ENCODE measurements around the gene CCDC201. TPM values are rescaled to one million over a fixed set of nuclear protein-coding genes. Genes with fewer than 3 reads are reported as not detected.

CCDC201 gene
- polyA plus RNA-seq (2012; rRNA removed), result not detected in 2 replicates
- polyA plus RNA-seq (2012; cell fraction: cytosol; rRNA removed), result not detected in 2 replicates
- polyA plus RNA-seq (2012; cell fraction: nucleus; rRNA removed), result not detected in 2 replicates

GRCh38 chr7:45873035-45873354, at the start of gene CCDC201:
Gene CCDC201 (minus strand): TSS chr7:45873082. CDS start chr7:45873007, 75 bp downstream.
- CTCF ChIA-PET, result interaction anchor here (0.7 to 1.7 kb wide), 2 partner anchors 8 to 9 kb away, joined by 3 read pairs; no protein-coding TSS in a partner anchor
- Histone ChIP-seq H3K4me2 (no peak within 1 kb of the TSS), H3K9ac (no peak within 1 kb of the TSS), H3K4me3 (ENCODE audit: low read depth in 2 of 2, low read length in 1 of 2) (no peak within 1 kb of the TSS), H3K36me3 (replicated peaks in 1 of 2; ENCODE audit: control insufficient read depth in 1 of 2, insufficient read depth in 2 of 2, low read length in 1 of 2) (no peaks in the 10 kb centered on the region), H3F3A (replicated peaks; ENCODE audit: insufficient read depth) (peaks cover 12% of the 10 kb centered on the region), H3K27me3 (ENCODE audit: insufficient read depth) (no peaks in the 10 kb centered on the region), H4K20me1 (ENCODE audit: insufficient read depth) (no peaks in the 10 kb centered on the region), H3K9me2 (no peaks in the 10 kb centered on the region), H3K27ac (ENCODE audit: low read depth in 2 of 2, low read length in 1 of 2) (no peak within 1 kb of the TSS), H3K9me3 (no peaks in the 10 kb centered on the region), H2AFZ (ENCODE audit: low read depth) (no peak within 1 kb of the TSS), H3K4me1 (ENCODE audit: control insufficient read depth in 1 of 2, insufficient read depth in 2 of 2, low read depth in 1 of 2, low read length in 1 of 2) (peaks cover 0 to 5% of the 10 kb centered on the region in 2 experiments; a peak in 3 of 4 replicates), H3K79me2 (ENCODE audit: insufficient read depth) (no peaks in the 10 kb centered on the region)
- POLR2A ChIA-PET, result no interaction called here
- no peak for TF ChIP-seq USF2 (IDR thresholded peaks at IDR 0.05; ENCODE audit: borderline replicate concordance, low read depth, low read length)
- no peak for TF ChIP-seq YY1 (IDR thresholded peaks at IDR 0.05; ENCODE audit: low read depth)
- no peak for TF ChIP-seq IRF3 (IDR thresholded peaks at IDR 0.05; ENCODE audit: low read depth, low read length)
- no peak for TF ChIP-seq RFX5 (IDR thresholded peaks at IDR 0.05; ENCODE audit: low read length)
- TF ChIP-seq FOXM1 (IDR thresholded peaks at IDR 0.05; ENCODE audit: low read depth), result no peak
- no peak for TF ChIP-seq SIN3A (IDR thresholded peaks at IDR 0.05; ENCODE audit: borderline replicate concordance, low read depth, low read length)
- no peak for TF ChIP-seq GABPA (IDR thresholded peaks at IDR 0.05; ENCODE audit: low read depth)
- no peak for TF ChIP-seq TAF1 (IDR thresholded peaks at IDR 0.05; ENCODE audit: borderline replicate concordance, low read depth, low read length)
- TF ChIP-seq TEAD4 (IDR thresholded peaks at IDR 0.05; ENCODE audit: borderline replicate concordance, insufficient read depth), result no peak
- TF ChIP-seq ELF1 (IDR thresholded peaks at IDR 0.05), result no peak
- WGBS (ENCODE audit: low lambda C conversion rate), result 89% methylated on average over 7 of the region's 7 CpGs
- DNase-seq, result no peak

DNA sequence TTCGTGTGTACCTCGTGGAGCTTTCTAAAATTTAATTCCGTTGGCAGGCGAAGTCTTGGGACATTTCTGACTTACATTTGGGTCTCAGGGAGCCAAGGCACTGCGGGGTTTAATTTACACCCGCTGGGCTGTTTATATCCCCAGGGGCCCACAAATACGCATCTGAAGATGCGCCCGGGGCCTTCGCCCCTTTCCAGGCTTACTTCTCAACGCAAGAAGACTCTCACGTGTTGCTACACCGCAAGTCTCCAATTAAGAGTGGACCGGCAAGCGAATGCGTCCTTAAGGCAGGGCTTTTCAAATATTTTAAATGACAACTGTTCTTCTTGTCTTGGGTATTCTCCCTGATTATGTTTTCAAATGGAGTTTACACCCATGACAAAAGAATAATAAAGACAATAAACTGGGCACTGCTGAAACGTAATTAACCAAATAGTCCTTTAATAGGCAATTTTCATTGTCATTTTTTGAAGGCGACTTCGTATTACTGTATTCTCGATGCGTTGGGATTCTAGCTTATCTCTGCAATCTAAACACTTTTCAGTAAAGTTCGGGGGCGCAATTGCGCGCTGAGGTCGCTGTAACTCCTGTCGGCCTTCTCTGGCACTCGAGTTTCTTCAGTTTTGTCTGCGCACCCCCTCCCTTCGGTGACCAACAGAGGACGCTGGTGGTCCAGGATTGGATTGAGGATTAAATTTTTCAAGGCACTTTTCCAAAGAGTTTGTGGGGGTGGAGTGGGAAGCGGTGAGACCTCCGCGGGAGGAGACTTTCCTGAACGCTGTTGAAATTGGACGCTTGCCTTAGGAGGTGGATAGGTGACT, 49.0 kb upstream of the CCDC201 start:
- Histone ChIP-seq H3K27me3 (ENCODE audit: insufficient read depth) (no peaks in the 10 kb centered on the region), H3K79me2 (ENCODE audit: insufficient read depth) (peaks cover 28% of the 10 kb centered on the region), H3K9me2 (no peaks in the 10 kb centered on the region), H3K4me2 (peak overlapping the region; percentile 84), H3K9ac (no peak overlapping the region), H3K9me3 (no peaks in the 10 kb centered on the region), H2AFZ (ENCODE audit: low read depth) (peak overlapping the region; percentile 52; the same call in 1 of the 2 replicates), H4K20me1 (ENCODE audit: insufficient read depth) (peaks cover 29% of the 10 kb centered on the region), H3K4me3 (ENCODE audit: low read depth in 2 of 2, low read length in 1 of 2) (peak overlapping the region; percentile 58 to 72), H3K27ac (ENCODE audit: low read depth in 2 of 2, low read length in 1 of 2) (0 out of 4 replicates have a peak overlapping the region, but pooled peaks of 1 of the 2 experiments have one; percentile 3), H3K36me3 (replicated peaks in 1 of 2; ENCODE audit: control insufficient read depth in 1 of 2, insufficient read depth in 2 of 2, low read length in 1 of 2) (peaks cover 0 to 10% of the 10 kb centered on the region in 2 experiments), H3K4me1 (ENCODE audit: control insufficient read depth in 1 of 2, insufficient read depth in 2 of 2, low read depth in 1 of 2, low read length in 1 of 2) (peaks cover 26 to 38% of the 10 kb centered on the region in 2 experiments), H3F3A (replicated peaks; ENCODE audit: insufficient read depth) (peaks cover 34% of the 10 kb centered on the region)
- peak; percentile 73 for DNase-seq
- ChIA-PET POLR2A (no interaction called here), CTCF (interaction anchor here (0.5 to 10.7 kb wide), 121 partner anchors 10 to 1898 kb away, joined by 3 to 291 read pairs (median 4); partner anchors contain the start of gene IGFBP1)
- WGBS (ENCODE audit: low lambda C conversion rate), result 5% methylated on average over 36 of the region's 36 CpGs
- TF ChIP-seq RCOR1 (IDR thresholded peaks at IDR 0.05; ENCODE audit: low read length) (0 out of 2 replicates have a peak, but pooled peaks have one; percentile 19), YY1 (IDR thresholded peaks at IDR 0.05; ENCODE audit: low read depth) (no peak), IRF3 (IDR thresholded peaks at IDR 0.05; ENCODE audit: low read depth, low read length) (no peak), FOSL2 (IDR thresholded peaks at IDR 0.05; ENCODE audit: borderline replicate concordance, low read depth) (no peak), NFIC (IDR thresholded peaks at IDR 0.05; ENCODE audit: borderline replicate concordance) (peak; percentile 59), EP300 (IDR thresholded peaks at IDR 0.05; ENCODE audit: borderline replicate concordance in 1 of 2, low read depth in 1 of 2, low read length in 1 of 2) (peak in 1 of 2 experiments; percentile 30; a peak in 1 of 4 replicates), FOXJ3 (CRISPR knock-in tag; IDR thresholded peaks at IDR 0.05) (no peak), ELF1 (IDR thresholded peaks at IDR 0.05) (no peak), POLR2AphosphoS5 (IDR thresholded peaks at IDR 0.05; ENCODE audit: low read depth, low read length) (no peak), TCF12 (IDR thresholded peaks at IDR 0.05) (no peak), FOXM1 (IDR thresholded peaks at IDR 0.05; ENCODE audit: low read depth) (no peak), SMC3 (IDR thresholded peaks at IDR 0.05; ENCODE audit: low read depth, low read length) (peak; percentile 93), JUND (IDR thresholded peaks at IDR 0.05) (no peak), USF2 (IDR thresholded peaks at IDR 0.05; ENCODE audit: borderline replicate concordance, low read depth, low read length) (no peak)
